SK-N-SH (cell line): ENCODE measurements around the gene SLC9A7. TPM values are rescaled to one million over a fixed set of nuclear protein-coding genes. Genes with fewer than 3 reads are reported as not detected.

Experiments used
- CTCF ChIP-seq: fragments of 200-600 bp; sonication (generic); IDR thresholded peaks from 2 replicates; pipeline ENCODE4 v1.6.1; 2017; ENCODE audit warnings: antibody characterized with exemption, mild to moderate bottlenecking, moderate library complexity
- EZH2phosphoT487 ChIP-seq: fragments of 200-600 bp; sonication (generic); IDR thresholded peaks from 2 replicates; pipeline ENCODE4 v1.6.1; 2017; ENCODE audit warnings: low read depth, mixed run types, mild to moderate bottlenecking, antibody characterized with exemption, moderate library complexity, borderline replicate concordance
- FOXM1 ChIP-seq: IDR thresholded peaks from 2 replicates; pipeline ENCODE4 v1.4.0; 2012; ENCODE audit warnings: low read depth, mild to moderate bottlenecking
- GABPA ChIP-seq: IDR thresholded peaks from 2 replicates; pipeline ENCODE4 v1.4.0; 2012; ENCODE audit warnings: low read depth, mild to moderate bottlenecking
- MEF2A ChIP-seq: IDR thresholded peaks from 2 replicates; pipeline ENCODE4 v1.4.0; 2012; ENCODE audit warnings: low read depth, borderline replicate concordance
- MXI1 ChIP-seq: IDR thresholded peaks from 2 replicates; pipeline ENCODE4 v1.6.1; 2012; ENCODE audit warnings: mild to moderate bottlenecking, low read depth, low read length, improper control_type of control experiment
- NRF1 ChIP-seq: IDR thresholded peaks from 2 replicates; pipeline ENCODE4 v1.6.1; 2012; ENCODE audit warnings: low read depth, mild to moderate bottlenecking, low read length
- RAD21 ChIP-seq: IDR thresholded peaks from 2 replicates; pipeline ENCODE4 v1.6.1; 2012; ENCODE audit warnings: mild to moderate bottlenecking, low read length
- RCOR1 ChIP-seq: fragments of 150-350 bp; IDR thresholded peaks from 2 replicates; pipeline ENCODE4 v1.6.1; 2017; ENCODE audit warnings: antibody characterized with exemption, low read length
- RXRA ChIP-seq: IDR thresholded peaks from 2 replicates; pipeline ENCODE4 v1.4.0; 2012; ENCODE audit warnings: low read depth, mild to moderate bottlenecking, borderline replicate concordance
- SIN3A ChIP-seq: IDR thresholded peaks from 2 replicates; pipeline ENCODE4 v1.6.1; 2012; ENCODE audit warnings: low read depth, mild to moderate bottlenecking, low read length, moderate library complexity, borderline replicate concordance
- SMC3 ChIP-seq: IDR thresholded peaks from 2 replicates; pipeline ENCODE4 v1.6.1; 2012; ENCODE audit warnings: low read depth, low read length, improper control_type of control experiment
- TAF1 ChIP-seq: IDR thresholded peaks from 2 replicates; pipeline ENCODE4 v1.6.1; 2012; ENCODE audit warnings: low read depth, mild to moderate bottlenecking, low read length, moderate library complexity, borderline replicate concordance
- TEAD4 ChIP-seq: IDR thresholded peaks from 2 replicates; pipeline ENCODE4 v1.4.0; 2012; ENCODE audit warnings: mild to moderate bottlenecking, borderline replicate concordance; ENCODE audit not compliant: insufficient read depth
- USF2 ChIP-seq: fragments of 150-350 bp; IDR thresholded peaks from 2 replicates; pipeline ENCODE4 v1.6.1; 2017; ENCODE audit warnings: antibody characterized with exemption, low read length, low read depth, borderline replicate concordance
- YY1 ChIP-seq: IDR thresholded peaks from 2 replicates; pipeline ENCODE4 v1.4.0; 2012; ENCODE audit warnings: low read depth, mild to moderate bottlenecking
- polyA plus RNA-seq, 3 experiments: library from polyadenylated mRNA; depleted of rRNA; stranded (reverse); fragments of >200 nt; gene quantifications; 2 replicates each; pipeline ENCODE4 v1.2.3, GENCODE V29; 2012
- TF ChIP-seq, protein P1 (sequence below): IDR thresholded peaks from 2 replicates; pipeline ENCODE4 v1.6.1; 2012; ENCODE audit warnings: mild to moderate bottlenecking, low read depth, low read length, moderate library complexity
- TF ChIP-seq, protein P2 (sequence below): fragments of 150-350 bp; IDR thresholded peaks from 2 replicates; pipeline ENCODE4 v1.6.1; 2016; ENCODE audit warnings: mild to moderate bottlenecking, low read depth, low read length
- TF ChIP-seq, protein P3 (sequence below): IDR thresholded peaks from 2 replicates; pipeline ENCODE4 v1.4.0; 2012; ENCODE audit warnings: low read depth, borderline replicate concordance

Gene SLC9A7
- polyA plus RNA-seq, 1 of the 3 experiments (the other 2 are of a cell fraction), result 10.5 TPM

GRCh38 chrX:46588263-46588662 is 170.7 kb downstream of the SLC9A7 start (continued):
- TF ChIP-seq USF2, result no peak
- TF ChIP-seq, protein P1, sequence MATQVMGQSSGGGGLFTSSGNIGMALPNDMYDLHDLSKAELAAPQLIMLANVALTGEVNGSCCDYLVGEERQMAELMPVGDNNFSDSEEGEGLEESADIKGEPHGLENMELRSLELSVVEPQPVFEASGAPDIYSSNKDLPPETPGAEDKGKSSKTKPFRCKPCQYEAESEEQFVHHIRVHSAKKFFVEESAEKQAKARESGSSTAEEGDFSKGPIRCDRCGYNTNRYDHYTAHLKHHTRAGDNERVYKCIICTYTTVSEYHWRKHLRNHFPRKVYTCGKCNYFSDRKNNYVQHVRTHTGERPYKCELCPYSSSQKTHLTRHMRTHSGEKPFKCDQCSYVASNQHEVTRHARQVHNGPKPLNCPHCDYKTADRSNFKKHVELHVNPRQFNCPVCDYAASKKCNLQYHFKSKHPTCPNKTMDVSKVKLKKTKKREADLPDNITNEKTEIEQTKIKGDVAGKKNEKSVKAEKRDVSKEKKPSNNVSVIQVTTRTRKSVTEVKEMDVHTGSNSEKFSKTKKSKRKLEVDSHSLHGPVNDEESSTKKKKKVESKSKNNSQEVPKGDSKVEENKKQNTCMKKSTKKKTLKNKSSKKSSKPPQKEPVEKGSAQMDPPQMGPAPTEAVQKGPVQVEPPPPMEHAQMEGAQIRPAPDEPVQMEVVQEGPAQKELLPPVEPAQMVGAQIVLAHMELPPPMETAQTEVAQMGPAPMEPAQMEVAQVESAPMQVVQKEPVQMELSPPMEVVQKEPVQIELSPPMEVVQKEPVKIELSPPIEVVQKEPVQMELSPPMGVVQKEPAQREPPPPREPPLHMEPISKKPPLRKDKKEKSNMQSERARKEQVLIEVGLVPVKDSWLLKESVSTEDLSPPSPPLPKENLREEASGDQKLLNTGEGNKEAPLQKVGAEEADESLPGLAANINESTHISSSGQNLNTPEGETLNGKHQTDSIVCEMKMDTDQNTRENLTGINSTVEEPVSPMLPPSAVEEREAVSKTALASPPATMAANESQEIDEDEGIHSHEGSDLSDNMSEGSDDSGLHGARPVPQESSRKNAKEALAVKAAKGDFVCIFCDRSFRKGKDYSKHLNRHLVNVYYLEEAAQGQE, result no peak
- TF ChIP-seq, protein P2, sequence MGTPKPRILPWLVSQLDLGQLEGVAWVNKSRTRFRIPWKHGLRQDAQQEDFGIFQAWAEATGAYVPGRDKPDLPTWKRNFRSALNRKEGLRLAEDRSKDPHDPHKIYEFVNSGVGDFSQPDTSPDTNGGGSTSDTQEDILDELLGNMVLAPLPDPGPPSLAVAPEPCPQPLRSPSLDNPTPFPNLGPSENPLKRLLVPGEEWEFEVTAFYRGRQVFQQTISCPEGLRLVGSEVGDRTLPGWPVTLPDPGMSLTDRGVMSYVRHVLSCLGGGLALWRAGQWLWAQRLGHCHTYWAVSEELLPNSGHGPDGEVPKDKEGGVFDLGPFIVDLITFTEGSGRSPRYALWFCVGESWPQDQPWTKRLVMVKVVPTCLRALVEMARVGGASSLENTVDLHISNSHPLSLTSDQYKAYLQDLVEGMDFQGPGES, result no peak
- TF ChIP-seq SMC3, result no peak
- TF ChIP-seq TAF1, result no peak
- no peak for TF ChIP-seq YY1
- TF ChIP-seq SIN3A, result no peak
- no peak for TF ChIP-seq MEF2A
- no peak for TF ChIP-seq RAD21
- TF ChIP-seq EZH2phosphoT487, result no peak
- TF ChIP-seq, protein P3, sequence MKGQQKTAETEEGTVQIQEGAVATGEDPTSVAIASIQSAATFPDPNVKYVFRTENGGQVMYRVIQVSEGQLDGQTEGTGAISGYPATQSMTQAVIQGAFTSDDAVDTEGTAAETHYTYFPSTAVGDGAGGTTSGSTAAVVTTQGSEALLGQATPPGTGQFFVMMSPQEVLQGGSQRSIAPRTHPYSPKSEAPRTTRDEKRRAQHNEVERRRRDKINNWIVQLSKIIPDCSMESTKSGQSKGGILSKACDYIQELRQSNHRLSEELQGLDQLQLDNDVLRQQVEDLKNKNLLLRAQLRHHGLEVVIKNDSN, result no peak
- no peak for TF ChIP-seq TEAD4
- no peak for TF ChIP-seq RCOR1
- TF ChIP-seq CTCF, result no peak
- TF ChIP-seq GABPA, result 0 out of 2 replicates have a peak, but pooled peaks have one; percentile 13
- no peak for TF ChIP-seq FOXM1
- no peak; the same call in 1 of the 2 replicates for TF ChIP-seq RXRA
- TF ChIP-seq NRF1, result no peak
- no peak for TF ChIP-seq MXI1
